Coronary artery (tissue), 2 donors: Measurements from ENCODE around the gene HSPA9.

Experiments
- DNase-seq: peaks from one replicate; pipeline ENCODE4 v3.0.0-alpha.2; 2017; ENCODE audit warnings: low spot score
- H3K27ac ChIP-seq, 2 donors: fragments of 200-600 bp; sonication (generic); one replicate each; pipeline ENCODE4 v1.5.1; 2016 to 2019
- H3K4me3 ChIP-seq: fragments of 200-600 bp; sonication (generic); 2 replicates; pipeline ENCODE4 v1.5.1; 2016; ENCODE audit warnings: mild to moderate bottlenecking, moderate library complexity
- TF ChIP-seq, protein P1 (sequence below): fragments of 200-600 bp; sonication (generic); IDR thresholded peaks from one replicate; pipeline ENCODE4 v1.5.1; 2019; ENCODE audit warnings: antibody characterized with exemption

Gene HSPA9

DNA sequence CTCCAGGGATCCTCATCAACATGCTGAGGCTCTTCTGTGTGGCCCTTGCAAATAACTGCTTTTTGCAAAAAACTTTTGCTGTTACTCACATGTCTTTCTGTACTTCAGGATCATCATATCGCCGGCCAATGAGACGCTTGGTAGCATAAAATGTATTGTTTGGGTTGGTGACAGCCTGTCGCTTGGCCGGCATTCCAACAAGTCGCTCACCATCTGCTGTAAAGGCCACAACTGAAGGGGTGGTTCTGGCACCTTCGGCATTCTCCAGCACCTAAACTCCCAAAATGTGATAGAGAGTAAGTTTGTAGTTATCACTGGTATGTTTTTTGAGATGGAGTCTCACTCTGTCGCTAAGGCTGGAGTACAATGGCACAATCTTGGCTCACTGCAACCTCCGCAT, 4.3 kb downstream of the HSPA9 start:
- TF ChIP-seq, protein P1, sequence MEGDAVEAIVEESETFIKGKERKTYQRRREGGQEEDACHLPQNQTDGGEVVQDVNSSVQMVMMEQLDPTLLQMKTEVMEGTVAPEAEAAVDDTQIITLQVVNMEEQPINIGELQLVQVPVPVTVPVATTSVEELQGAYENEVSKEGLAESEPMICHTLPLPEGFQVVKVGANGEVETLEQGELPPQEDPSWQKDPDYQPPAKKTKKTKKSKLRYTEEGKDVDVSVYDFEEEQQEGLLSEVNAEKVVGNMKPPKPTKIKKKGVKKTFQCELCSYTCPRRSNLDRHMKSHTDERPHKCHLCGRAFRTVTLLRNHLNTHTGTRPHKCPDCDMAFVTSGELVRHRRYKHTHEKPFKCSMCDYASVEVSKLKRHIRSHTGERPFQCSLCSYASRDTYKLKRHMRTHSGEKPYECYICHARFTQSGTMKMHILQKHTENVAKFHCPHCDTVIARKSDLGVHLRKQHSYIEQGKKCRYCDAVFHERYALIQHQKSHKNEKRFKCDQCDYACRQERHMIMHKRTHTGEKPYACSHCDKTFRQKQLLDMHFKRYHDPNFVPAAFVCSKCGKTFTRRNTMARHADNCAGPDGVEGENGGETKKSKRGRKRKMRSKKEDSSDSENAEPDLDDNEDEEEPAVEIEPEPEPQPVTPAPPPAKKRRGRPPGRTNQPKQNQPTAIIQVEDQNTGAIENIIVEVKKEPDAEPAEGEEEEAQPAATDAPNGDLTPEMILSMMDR, result no peak
- H3K27ac ChIP-seq, result no peak overlapping the region
- DNase-seq, result no peak
- no peak overlapping the region for H3K4me3 ChIP-seq

DNA sequence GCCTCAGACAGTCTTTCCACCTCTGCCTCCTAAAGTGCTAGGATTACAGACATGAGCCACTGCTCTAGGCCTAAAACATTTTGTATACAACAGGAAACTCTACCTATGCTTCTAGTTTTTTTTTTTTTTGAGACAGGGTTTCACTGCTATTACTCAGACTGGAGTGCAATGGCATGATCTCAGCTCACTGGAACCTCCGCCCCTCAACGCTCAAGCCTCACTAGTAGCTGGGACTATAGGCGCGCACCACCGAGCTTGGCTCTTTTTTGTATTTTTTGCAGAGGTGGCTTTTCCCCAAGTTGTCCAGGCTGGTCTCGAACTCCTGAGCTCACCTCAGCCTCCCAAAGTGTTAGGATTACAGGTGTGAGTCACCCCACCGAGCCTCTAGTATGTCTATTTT, 5.4 kb downstream of the HSPA9 start:
- H3K4me3 ChIP-seq, result no peak overlapping the region
- no peak for DNase-seq
- TF ChIP-seq, protein P1, result no peak
- no peak overlapping the region for H3K27ac ChIP-seq

DNA sequence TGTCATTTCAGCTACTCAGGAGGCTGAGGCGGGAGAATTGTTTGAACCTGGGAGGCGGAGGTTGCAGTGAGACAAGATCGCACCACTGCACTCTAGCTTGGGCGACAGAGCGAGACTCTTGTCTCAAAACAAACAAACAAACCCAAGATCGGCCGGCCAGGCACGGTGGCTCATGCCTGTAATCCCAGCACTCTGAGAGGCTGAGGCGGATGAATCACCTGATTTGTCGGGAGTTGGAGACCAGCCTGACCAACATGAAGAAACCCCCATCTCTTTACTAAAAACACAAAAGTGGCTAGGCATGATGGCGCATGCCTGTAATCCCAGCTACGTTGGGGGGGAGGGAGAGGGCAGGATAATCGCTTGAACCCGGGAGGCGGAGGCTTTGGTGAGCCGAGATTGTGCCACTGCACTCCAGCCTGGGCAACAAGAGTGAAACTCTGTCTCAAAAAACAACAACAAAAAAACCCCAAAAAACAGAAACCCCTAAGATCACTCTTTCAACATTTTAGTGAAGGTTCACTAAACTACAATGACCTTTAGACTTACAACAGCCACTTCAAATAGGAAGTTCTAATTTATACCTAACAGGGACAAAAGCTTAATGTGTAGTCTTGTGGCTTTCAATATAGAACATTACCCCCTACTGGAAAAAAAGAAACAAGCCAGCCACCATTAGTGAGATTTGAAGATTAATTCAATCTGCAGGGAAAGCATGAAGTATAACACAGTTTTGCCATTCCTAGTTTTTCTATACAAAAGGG, 7.0 kb downstream of the HSPA9 start:
- H3K27ac ChIP-seq, result no peak overlapping the region
- H3K4me3 ChIP-seq, result no peak overlapping the region
- TF ChIP-seq, protein P1, result no peak
- DNase-seq, result no peak

DNA sequence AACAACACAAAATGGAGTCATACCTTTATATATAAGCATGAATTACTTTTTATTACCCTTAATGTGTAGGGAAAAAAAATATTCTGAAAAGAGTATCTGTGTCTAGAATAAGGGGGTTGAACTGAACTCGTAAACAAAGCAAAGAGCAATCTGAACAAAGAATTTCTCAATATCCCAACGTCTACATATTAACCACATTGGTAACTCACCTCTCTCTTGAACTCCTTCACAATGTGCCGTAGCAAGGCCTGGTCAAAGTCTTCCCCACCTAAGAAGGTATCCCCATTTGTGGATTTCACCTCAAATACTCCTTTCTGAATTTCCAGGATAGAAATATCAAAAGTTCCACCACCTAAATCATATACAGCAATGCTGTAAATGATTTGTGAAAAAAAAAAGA, 8.4 kb downstream of the HSPA9 start:
- no peak for DNase-seq
- H3K4me3 ChIP-seq, result no peak overlapping the region
- H3K27ac ChIP-seq, result no peak overlapping the region
- TF ChIP-seq, protein P1, result no peak

DNA sequence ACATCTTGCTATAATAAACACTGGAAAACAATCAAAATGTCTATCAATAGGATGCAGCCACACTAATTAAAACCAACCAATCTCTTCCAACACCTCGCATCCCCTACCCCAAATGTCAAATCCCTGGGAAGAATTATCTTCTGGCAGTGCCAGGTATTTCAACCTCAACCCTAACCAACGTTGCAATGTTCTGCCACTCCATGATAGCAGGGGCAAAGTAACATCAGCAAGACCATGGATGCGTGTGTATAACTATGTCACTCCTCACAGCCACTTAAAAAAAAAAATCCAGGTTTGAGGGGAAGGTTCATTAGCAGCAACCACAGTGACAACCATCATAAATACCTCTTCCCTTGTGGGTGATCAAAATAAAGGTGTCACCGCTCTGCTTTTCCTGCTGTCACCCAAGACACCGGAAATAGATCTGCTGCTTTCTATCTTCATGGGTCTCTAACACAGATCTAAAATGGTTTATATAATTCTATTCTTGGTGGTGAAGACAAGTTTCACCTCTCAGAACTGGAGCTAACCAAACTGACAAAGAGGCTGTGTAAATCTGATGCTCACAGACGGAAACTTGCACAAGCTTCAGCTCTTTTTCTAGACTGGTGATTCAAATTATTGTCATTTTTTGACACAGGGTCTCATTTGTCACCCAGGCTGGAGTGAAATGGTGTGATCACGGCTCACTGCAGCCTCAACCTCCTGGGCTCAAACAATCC, 9.9 kb downstream of the HSPA9 start:
- TF ChIP-seq, protein P1, result no peak
- DNase-seq, result no peak
- Histone ChIP-seq H3K4me3 (no peak overlapping the region), H3K27ac (no peak overlapping the region)

DNA sequence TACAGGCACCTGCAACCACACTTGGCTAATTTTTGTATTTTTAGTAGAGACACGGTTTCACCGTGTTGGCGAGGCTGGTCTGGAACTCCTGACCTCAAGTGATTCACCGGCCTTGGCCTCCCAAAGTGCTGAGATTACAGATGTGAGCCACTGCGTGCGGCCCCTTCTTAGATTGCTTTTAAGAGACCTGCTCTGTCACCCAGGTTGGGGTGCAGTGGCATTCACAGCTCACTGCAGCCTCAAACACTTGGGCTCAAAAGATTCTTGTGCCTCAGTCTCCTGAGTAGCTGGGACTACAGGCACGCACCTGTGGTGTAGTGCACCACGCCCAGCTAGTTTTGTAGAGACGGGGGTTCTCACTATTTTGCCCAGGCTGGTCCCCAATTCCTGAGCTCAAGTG, 11.0 kb downstream of the HSPA9 start:
- TF ChIP-seq, protein P1, result no peak
- no peak overlapping the region for H3K4me3 ChIP-seq
- H3K27ac ChIP-seq, result no peak overlapping the region
- DNase-seq, result no peak
